Neutrophil (primary cell): ENCODE measurements around the gene ERICH3.

ENCODE experiments used
- H3K27ac ChIP-seq: fragments of 200-600 bp; sonication (generic); 2 replicates; pipeline ENCODE4 v1.5.1; 2016; ENCODE audit warnings: mild to moderate bottlenecking, moderate library complexity
- H3K27me3 ChIP-seq: fragments of 200-600 bp; sonication (generic); 2 replicates; pipeline ENCODE4 v1.6.0; 2016; ENCODE audit warnings: mild to moderate bottlenecking
- H3K36me3 ChIP-seq: fragments of 200-600 bp; sonication (generic); 2 replicates; pipeline ENCODE4 v1.5.1; 2017
- H3K4me1 ChIP-seq, 2 experiments: fragments of 200-600 bp in 1 of 2; sonication (generic) in 1 of 2; 1 replicate in 1 of 2; 2 replicates in 1 of 2; pipeline versions ENCODE4 v1.5.1 to v1.6.1; 2013 to 2016; ENCODE audit warnings: low read depth in 1 of 2, low read length in 1 of 2, mild to moderate bottlenecking in 1 of 2, moderate library complexity in 1 of 2; ENCODE audit not compliant: control insufficient read depth in 1 of 2, insufficient read depth in 1 of 2
- H3K4me3 ChIP-seq, 2 experiments: fragments of 200-600 bp in 1 of 2; sonication (generic) in 1 of 2; 1 replicate in 1 of 2; 2 replicates in 1 of 2; pipeline ENCODE4 v1.5.1; 2013 to 2016; ENCODE audit warnings: low read depth in 1 of 2, low read length in 1 of 2, mild to moderate bottlenecking in 1 of 2, moderate library complexity in 1 of 2
- H3K9me3 ChIP-seq: fragments of 200-600 bp; sonication (generic); 2 replicates; pipeline ENCODE4 v1.5.1; 2016
- TF ChIP-seq, protein P1 (sequence below): fragments of 200-600 bp; sonication (generic); IDR thresholded peaks from 2 replicates; pipeline ENCODE4 v1.5.1; 2016; ENCODE audit warnings: antibody characterized with exemption

Gene ERICH3

DNA sequence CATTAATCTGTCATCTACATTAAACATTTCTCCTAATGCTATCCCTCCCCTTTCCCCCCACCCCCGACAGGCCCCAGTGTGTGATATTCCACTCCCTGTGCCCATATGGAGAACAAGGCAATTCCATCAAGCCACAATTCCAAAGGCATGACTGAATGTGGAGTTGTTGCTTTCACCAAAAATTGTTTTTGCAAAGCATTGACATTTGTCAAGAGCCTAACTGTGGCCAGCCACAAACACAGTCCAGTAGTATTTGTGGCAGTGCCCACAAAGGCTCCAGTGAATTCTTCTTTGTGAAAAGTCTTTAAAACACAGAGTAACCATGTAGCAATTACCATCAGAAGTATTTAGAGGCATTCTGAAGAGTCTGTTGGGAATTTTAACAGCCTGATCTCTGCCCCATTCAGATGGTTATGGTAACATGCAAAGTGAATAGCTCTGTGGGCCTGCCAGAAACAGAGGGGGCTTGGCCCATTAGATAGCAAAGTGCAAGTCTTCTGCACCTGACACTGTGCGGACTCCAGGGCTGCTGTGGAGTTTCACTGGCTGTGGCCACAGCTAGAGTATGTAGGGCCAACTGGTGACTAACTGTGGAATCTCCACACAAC, 149.6 kb downstream of the ERICH3 start:
- H3K4me3 ChIP-seq: no peak overlapping the region
- H3K9me3 ChIP-seq: no peaks in the 10 kb centered on the region
- no peak overlapping the region for H3K27ac ChIP-seq
- TF ChIP-seq, protein P1, sequence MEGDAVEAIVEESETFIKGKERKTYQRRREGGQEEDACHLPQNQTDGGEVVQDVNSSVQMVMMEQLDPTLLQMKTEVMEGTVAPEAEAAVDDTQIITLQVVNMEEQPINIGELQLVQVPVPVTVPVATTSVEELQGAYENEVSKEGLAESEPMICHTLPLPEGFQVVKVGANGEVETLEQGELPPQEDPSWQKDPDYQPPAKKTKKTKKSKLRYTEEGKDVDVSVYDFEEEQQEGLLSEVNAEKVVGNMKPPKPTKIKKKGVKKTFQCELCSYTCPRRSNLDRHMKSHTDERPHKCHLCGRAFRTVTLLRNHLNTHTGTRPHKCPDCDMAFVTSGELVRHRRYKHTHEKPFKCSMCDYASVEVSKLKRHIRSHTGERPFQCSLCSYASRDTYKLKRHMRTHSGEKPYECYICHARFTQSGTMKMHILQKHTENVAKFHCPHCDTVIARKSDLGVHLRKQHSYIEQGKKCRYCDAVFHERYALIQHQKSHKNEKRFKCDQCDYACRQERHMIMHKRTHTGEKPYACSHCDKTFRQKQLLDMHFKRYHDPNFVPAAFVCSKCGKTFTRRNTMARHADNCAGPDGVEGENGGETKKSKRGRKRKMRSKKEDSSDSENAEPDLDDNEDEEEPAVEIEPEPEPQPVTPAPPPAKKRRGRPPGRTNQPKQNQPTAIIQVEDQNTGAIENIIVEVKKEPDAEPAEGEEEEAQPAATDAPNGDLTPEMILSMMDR: no peak
- no peaks in the 10 kb centered on the region for H3K36me3 ChIP-seq
- H3K4me1 ChIP-seq: no peaks in the 10 kb centered on the region
- H3K27me3 ChIP-seq: no peaks in the 10 kb centered on the region

DNA sequence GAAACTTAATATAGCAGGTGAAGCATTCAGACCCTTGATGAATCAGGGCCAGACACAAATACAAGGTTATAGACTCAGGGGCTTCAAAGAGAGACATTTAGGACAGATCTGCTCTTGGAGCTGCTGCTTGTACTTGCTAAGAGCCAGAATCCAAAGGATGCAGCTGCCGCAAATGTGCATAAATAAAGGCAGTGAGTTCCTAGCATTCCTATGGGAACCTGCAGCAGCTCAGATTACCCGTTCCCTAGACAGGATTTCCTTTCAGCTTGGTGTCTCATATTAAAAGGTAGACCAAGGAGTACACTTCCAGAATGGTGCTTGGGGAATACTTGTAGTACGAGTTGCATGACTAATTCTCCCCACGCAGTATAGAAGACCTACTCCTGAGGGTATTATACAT, 151.4 kb downstream of the ERICH3 start:
- no peak overlapping the region for H3K27ac ChIP-seq

More for the DNA sequence above, 151.4 kb downstream of the ERICH3 start:
- H3K4me1 ChIP-seq: no peaks in the 10 kb centered on the region
- no peaks in the 10 kb centered on the region for H3K36me3 ChIP-seq
- TF ChIP-seq, protein P1: no peak
- H3K27me3 ChIP-seq: no peaks in the 10 kb centered on the region
- H3K4me3 ChIP-seq: no peak overlapping the region
- H3K9me3 ChIP-seq: no peaks in the 10 kb centered on the region
